Measurements from ENCODE around the gene GIMAP7. TPM values are rescaled to one million over a fixed set of nuclear protein-coding genes. Genes with fewer than 3 reads are reported as not detected.

The GIMAP7 gene
- total RNA-seq, 1 experiment from 2014 or later = not detected

GRCh38 chr7:150569245-150569955 lies 54.7 kb downstream of the GIMAP7 start:
- H3K36me3 ChIP-seq (ENCODE audit: insufficient read depth, low read length, poor library complexity, severe bottlenecking) = no peaks in the 10 kb centered on the region
- no peaks in the 10 kb centered on the region for H3K27me3 ChIP-seq (replicated peaks; ENCODE audit: insufficient read depth, low read depth, low read length, poor library complexity)
- no peak for DNase-seq (ENCODE audit: low spot score)
- H3K4me1 ChIP-seq (ENCODE audit: insufficient read depth, low read length, poor library complexity, severe bottlenecking) = no peaks in the 10 kb centered on the region
- POLR2A ChIA-PET (ENCODE audit: low non-redundant PET) = interaction anchor here (0.6 kb wide), 1 partner anchor 99 kb away, joined by 3 read pairs; no protein-coding TSS in a partner anchor
- H3K9me3 ChIP-seq (ENCODE audit: low read depth, low read length, poor library complexity, severe bottlenecking) = no peaks in the 10 kb centered on the region
- TF ChIP-seq CTCF (conservative IDR thresholded peaks at IDR 0.05; ENCODE audit: low read depth, low read length) (no peak), EZH2 (IDR thresholded peaks at IDR 0.05; ENCODE audit: borderline replicate concordance, low read depth, low read length, poor library complexity, severe bottlenecking) (no peak)
- H3K4me3 ChIP-seq (ENCODE audit: low read depth, low read length, poor library complexity, severe bottlenecking) = no peak overlapping the region
- CTCF ChIA-PET = no interaction called here
- no TSS peak for BruUV-seq (replicated peaks)
- intact Hi-C loops (cut with micrococcal nuclease; ENCODE audit: unreplicated experiment) = no loop called here
- H3K27ac ChIP-seq (ENCODE audit: low read depth, low read length, poor library complexity, severe bottlenecking) = no peak overlapping the region

Other genes with a start within 250 kb of the GIMAP7 start
- gene LRRC61, start 191.5 kb upstream of the GIMAP7 start, total RNA-seq (2021) = 48.1 and 48.5 TPM in 2 replicates
- gene ACTR3C, start 191.3 kb upstream of the GIMAP7 start, total RNA-seq (2021) = 4.5 TPM in 2 replicates
- not detected in 2 replicates for gene RARRES2, start 173.2 kb upstream of the GIMAP7 start, total RNA-seq (2021)
- 113 and 114 TPM in 2 replicates for gene REPIN1, start 146.1 kb upstream of the GIMAP7 start, total RNA-seq (2021)
- gene ZNF775, start 135.5 kb upstream of the GIMAP7 start, total RNA-seq (2021) = 12.1 and 14.3 TPM in 2 replicates
- 0.07 TPM in 1 of 2 replicates, not detected in the other for gene GIMAP8, start 64.2 kb upstream of the GIMAP7 start, total RNA-seq (2021)
- gene GIMAP4, start 52.5 kb downstream of the GIMAP7 start, total RNA-seq (2021) = not detected in 2 replicates
- not detected in 2 replicates for gene GIMAP6, start 117.5 kb downstream of the GIMAP7 start, total RNA-seq (2021)
- gene GIMAP2, start 170.8 kb downstream of the GIMAP7 start, total RNA-seq (2021) = 4.3 TPM in 2 replicates
- not detected in 2 replicates for gene GIMAP1, start 201.7 kb downstream of the GIMAP7 start, total RNA-seq (2021)
- gene GIMAP5, start 222.5 kb downstream of the GIMAP7 start, total RNA-seq (2021) = 0.58 TPM in 1 of 2 replicates, not detected in the other